ENCODE results near the gene DMPK. TPM values are rescaled to one million over a fixed set of nuclear protein-coding genes. Genes with fewer than 3 reads are reported as not detected.

Gene DMPK
- total RNA-seq, 2 donors from 2014 or later: 57.9 to 81.4 TPM

DNA sequence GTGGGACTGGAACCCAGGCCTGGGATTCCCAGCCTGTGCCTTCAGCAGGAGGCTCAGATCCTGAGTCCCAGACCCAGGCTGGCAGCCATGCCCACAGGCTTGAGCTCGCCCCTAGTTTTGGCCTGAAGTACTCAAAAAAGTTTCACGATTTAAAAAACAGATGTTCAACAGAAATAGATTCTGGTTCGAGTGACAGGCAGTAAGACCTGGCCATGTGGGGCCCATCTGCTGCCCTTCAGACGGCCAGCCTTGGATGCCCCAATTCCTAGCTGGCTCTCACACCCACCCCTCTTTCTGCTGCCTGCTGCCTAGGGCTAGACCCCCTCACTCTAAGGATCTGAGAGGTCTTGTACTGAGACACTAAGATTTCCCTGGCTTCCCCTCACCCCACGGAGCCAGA lies 2.8 kb upstream of the DMPK start:
- H3K4me3 ChIP-seq: no peak overlapping the region
- 83 to 90% methylated on average over 2 to 5 of the region's 5 CpGs for WGBS, 2 donors
- H3K4me1 ChIP-seq: peaks cover 26% of the 10 kb centered on the region
- ATAC-seq: no peak
- DNase-seq: no peak
- peaks cover 0 to 7% of the 10 kb centered on the region in 2 donors for H3K36me3 ChIP-seq (replicated peaks in 1 of 2; ENCODE audit: insufficient read depth in 1 of 2, low read depth in 2 of 2)
- TF ChIP-seq, protein P1, sequence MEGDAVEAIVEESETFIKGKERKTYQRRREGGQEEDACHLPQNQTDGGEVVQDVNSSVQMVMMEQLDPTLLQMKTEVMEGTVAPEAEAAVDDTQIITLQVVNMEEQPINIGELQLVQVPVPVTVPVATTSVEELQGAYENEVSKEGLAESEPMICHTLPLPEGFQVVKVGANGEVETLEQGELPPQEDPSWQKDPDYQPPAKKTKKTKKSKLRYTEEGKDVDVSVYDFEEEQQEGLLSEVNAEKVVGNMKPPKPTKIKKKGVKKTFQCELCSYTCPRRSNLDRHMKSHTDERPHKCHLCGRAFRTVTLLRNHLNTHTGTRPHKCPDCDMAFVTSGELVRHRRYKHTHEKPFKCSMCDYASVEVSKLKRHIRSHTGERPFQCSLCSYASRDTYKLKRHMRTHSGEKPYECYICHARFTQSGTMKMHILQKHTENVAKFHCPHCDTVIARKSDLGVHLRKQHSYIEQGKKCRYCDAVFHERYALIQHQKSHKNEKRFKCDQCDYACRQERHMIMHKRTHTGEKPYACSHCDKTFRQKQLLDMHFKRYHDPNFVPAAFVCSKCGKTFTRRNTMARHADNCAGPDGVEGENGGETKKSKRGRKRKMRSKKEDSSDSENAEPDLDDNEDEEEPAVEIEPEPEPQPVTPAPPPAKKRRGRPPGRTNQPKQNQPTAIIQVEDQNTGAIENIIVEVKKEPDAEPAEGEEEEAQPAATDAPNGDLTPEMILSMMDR (IDR thresholded peaks at IDR 0.05): no peak
- no peak for TF ChIP-seq POLR2A (IDR thresholded peaks at IDR 0.05)
- H3K27ac ChIP-seq: no peak overlapping the region
- H3K27me3 ChIP-seq: no peaks in the 10 kb centered on the region
- H3K9me3 ChIP-seq: no peaks in the 10 kb centered on the region
- intact Hi-C loops (cut with DNase I): no loop called here

DNA sequence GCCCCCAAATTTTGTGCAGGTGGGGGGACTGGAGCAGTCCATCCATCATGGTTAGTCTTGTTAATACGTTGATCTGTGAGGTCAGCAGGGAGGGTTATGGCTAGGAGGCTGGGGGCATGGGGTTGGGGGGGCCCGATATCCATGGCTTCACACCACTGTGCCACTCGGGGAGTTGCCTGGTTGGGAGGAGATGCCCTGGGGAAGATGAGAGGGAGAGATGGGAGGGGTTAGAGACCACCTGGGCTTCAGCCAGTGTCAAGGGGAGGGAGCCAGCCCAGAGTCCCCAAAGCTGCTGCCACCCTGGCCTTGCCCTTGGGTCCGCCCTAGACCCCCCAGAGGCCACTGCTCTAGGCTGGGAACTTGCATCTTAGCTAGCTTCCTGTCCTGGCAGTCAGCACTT lies 1.8 kb upstream of the DMPK start:
- WGBS, 2 donors: 78 to 79% methylated on average over 3 to 4 of the region's 4 CpGs
- Histone ChIP-seq H3K36me3 (replicated peaks in 1 of 2; ENCODE audit: insufficient read depth in 1 of 2, low read depth in 2 of 2) (peaks cover 0 to 4% of the 10 kb centered on the region in 2 donors), H3K4me1 (peaks cover 35% of the 10 kb centered on the region), H3K9me3 (no peaks in the 10 kb centered on the region), H3K27ac (no peak overlapping the region), H3K27me3 (no peaks in the 10 kb centered on the region), H3K4me3 (no peak overlapping the region)
- ATAC-seq (no peak), DNase-seq (no peak)
- TF ChIP-seq, protein P1 (IDR thresholded peaks at IDR 0.05): no peak
- no peak for TF ChIP-seq POLR2A (IDR thresholded peaks at IDR 0.05)
- intact Hi-C loops (cut with DNase I): no loop called here

DNA sequence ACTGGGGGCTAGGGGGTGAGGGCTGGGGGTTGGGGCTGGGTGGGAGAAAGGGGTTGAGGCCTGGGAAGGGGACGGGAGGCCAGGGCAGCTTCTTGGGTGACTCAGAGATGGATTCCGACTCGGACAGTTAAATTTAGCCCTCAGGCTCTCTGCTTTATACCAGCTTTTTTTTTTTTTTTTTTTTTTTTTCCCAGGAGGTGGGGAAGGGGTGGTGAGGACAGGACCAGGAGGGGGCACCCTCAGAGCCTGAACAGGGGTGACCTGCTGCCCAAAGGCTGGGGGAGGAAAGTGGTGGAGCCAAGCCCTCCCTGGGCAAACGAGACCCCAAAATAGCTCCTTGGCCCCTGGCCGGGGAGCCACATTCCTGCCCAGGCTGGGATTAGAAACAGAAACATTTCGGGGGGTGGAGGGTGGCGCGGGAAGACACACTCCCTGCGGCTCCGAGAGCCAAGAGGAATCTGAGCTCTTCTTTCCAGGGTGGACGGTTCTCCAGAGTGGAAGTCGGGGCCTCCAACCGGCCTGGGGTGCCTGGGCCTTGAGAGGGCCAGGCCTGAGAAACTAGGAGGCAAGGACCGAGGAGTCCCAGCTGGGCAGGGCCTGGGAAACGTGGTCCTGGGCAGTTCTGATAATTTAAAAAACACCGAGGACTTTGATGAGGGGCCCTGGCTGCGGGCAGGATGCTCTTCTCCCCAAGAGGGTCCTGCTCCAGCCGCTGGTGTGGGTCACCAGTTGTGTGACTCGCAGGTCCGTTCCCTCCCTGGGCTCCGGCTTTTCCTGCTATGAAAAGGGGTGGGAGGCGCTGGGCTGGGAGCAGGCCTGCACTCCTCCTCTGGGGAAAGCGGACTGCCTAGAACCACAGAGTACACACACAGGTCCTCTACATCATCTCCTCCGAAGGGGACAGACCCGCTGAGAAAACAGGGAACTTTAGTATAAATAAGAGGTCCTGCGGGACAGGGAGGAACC lies 813 bp upstream of the DMPK start:
- no peaks in the 10 kb centered on the region for H3K9me3 ChIP-seq
- H3K27me3 ChIP-seq: no peaks in the 10 kb centered on the region
- ATAC-seq: no peak
- intact Hi-C loops (cut with DNase I): no loop called here
- WGBS, 2 donors: 77 to 80% methylated on average over 22 to 26 of the region's 26 CpGs
- peaks cover 0 to under 1% of the 10 kb centered on the region in 2 donors for H3K36me3 ChIP-seq (replicated peaks in 1 of 2; ENCODE audit: insufficient read depth in 1 of 2, low read depth in 2 of 2)
- DNase-seq: no peak
- TF ChIP-seq, protein P1 (IDR thresholded peaks at IDR 0.05): no peak
- TF ChIP-seq POLR2A (IDR thresholded peaks at IDR 0.05): no peak
- peaks cover 45% of the 10 kb centered on the region for H3K4me1 ChIP-seq
- H3K4me3 ChIP-seq: no peak overlapping the region
- peak overlapping the region; percentile 70 to 90 (median 86) for H3K27ac ChIP-seq

DNA sequence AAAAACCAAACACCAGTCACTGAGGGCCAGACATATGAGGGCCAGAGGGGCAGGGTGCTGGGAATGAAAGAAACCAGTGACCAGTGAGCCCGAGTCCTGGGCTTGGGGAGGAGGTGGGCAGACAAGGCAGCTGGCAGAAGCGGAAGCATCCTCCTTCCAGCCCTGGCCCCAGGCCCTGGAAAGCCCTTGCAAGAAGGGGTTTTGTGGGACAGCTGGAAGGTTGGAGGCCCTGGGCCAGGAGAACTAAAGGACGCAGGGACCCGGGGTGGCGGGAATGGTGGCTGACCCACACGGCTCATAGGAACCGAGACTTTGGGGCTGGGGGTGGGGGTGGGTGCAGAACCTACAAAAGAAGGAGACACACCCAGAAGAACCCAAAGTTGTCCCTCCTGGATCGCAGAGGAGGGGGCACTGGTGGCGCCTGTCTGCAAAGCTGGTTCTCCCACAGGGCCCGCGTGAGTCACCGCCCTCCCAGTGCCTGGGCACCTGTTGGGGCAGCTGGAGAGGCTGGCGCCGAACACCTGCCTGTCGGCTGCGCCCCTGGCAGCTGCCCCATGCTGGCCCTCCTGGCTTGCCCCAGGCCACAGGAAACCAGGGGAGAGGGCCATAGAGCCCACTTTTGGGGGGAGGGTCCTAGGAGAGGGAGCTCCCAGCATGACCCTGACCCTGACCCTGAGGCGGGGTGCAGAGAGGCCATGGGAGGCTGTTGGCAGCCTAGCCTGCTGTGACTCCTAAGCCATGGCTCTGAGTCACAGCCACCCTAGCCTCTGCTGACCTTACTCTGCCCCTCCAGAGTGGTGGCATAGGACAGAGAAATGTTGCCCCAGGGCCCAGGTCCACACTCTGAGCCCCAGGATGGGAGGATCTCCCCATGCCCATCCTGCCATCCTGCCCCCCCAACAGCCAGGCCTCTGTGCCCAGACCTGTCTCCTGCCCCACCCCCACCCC lies 802 bp downstream of the DMPK start:
- Histone ChIP-seq H3K36me3 (replicated peaks in 1 of 2; ENCODE audit: insufficient read depth in 1 of 2, low read depth in 2 of 2) (peaks cover 0 to 3% of the 10 kb centered on the region in 2 donors), H3K4me1 (peaks cover 50% of the 10 kb centered on the region), H3K27me3 (no peaks in the 10 kb centered on the region), H3K9me3 (no peaks in the 10 kb centered on the region), H3K27ac (peak overlapping the region; percentile 70 to 90 (median 86)), H3K4me3 (peak overlapping the region; percentile 20 to 39)
- DNase-seq (peak; percentile 85 to 93 (median 88)), ATAC-seq (peak; percentile 68)
- intact Hi-C loops (cut with DNase I): no loop called here
- WGBS, 2 donors: 34 to 35% methylated on average over 9 to 17 of the region's 17 CpGs
- TF ChIP-seq, protein P1 (IDR thresholded peaks at IDR 0.05): no peak
- peak; percentile 51 to 63 (median 53) for TF ChIP-seq POLR2A (IDR thresholded peaks at IDR 0.05)

Measured in body of pancreas (tissue), 4 donors.